DMS53 treated with DMSO at 0.1 percent for 48 hours (cell line): ENCODE results near the gene OLA1.

Source experiments
- DNase-seq: peaks from one replicate; lab custom pipeline; 2025; ENCODE audit not compliant: unreplicated experiment; lab: John Stamatoyannopoulos, UW

Gene OLA1

DNA sequence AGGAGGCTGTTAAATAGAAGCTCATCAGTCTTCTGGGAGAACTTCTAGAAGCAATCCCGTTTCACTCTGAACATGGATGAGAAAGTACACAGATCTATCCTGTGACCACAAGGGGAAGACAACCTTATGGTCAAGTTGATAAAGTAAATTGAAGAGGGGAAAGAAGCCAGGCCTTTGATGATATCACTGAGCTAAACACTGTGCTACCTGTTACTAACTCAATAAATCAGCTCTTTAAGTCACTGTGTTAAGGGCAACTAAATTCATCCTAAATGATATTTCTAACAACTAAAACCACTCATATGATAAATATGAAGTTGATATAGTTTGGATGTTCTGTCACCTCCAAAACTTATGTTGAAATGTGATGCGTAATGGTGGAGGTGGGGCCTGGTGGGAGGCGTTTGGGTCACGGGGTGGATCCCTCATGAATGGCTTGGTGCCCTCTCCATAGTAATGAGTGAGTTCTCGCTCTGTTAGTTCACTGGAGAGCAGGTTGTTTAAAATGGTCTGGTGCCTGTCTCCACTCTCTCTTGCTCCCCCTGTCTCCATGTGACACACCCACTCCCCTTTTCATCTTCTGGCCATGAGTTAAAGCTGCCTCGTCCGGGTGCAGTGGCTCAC, 23.6 kb downstream of the OLA1 start:
- DNase-seq: no peak

DNA sequence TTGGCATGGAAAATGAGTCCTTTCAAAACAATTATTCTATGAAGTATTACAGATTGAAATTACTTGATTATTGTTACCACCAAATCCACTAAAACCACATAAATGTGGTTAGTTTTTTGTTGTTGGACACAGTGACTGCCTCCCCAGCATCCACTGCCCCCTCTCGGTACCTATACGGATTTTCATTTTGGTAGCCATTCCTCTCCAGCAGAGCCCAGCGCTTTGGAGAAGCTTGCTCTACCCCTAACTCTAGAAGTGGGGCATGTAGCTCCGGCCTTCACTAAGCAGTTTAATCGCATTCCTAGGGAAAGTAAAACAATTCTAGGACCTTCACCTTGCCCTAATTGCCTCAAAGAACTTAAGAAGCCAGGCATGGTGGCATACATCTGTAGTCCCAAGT, 24.2 kb downstream of the OLA1 start:
- no peak for DNase-seq

- DNase-seq: no peak
Measured at GRCh38 chr2:174223388-174223787, 24.9 kb downstream of the OLA1 start.

DNA sequence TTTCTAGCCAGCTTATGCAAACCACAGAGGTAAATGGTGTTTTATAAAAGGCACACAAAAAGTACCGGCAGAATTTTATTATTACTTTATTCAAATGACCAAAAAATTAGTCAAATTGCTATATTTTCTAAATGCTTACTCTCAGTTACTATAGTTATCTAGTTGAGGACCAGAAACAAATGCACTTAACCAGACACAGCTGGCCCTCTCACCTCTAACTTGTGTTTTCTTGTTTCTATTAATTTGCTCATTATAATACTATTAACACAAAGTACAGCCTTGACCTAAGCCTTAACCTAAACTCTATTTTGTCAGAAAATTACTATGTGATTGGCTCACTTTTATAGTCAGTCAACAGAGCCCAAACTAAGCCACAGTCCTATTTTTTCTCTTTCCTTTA, 26.2 kb downstream of the OLA1 start:
- no peak for DNase-seq

GRCh38 chr2:174219321-174219720, 29.0 kb downstream of the OLA1 start:
- DNase-seq: no peak

DNA sequence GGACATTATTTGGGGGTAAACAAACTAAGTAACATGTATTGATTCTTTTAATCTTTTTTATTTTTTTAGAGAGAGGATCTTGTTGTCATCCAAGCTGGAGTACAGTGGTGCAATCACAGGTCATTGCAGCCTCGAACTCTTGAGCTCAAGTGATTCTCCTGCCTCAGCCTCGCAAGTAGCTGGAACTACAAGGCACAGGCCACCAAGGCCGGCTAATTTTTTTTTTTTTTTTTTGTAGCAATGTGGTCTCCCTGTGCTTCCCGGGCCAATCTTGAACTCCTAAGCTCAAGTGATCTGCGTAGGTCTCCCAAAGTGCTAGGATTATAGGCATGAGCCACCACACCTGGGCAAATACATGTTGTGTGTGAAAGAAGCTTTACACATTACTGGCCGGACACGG, 29.6 kb downstream of the OLA1 start:
- DNase-seq: no peak

GRCh38 chr2:174217869-174218268, 30.5 kb downstream of the OLA1 start:
- DNase-seq: no peak

- no peak for DNase-seq
Measured at GRCh38 chr2:174211954-174212353, 36.4 kb downstream of the OLA1 start.

DNA sequence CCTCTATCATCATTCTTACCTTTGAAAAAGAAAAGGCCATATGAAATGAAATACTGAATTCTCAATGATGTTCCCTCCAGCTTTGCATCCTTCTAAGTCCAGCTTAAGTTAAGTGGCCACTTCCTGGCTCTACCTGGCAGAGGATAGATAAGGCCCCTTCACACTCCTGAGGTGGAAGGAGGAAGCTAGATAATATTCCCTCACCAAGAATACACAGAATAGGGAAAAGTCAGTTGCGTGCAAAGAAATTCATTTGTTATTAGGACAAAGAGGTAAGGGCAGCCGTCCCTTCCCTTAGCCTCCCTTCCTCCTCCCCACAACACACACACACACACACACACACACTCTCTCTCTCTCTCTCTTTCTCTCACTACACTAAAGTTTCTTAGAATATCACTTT, 37.5 kb downstream of the OLA1 start:
- peak; percentile 63 for DNase-seq

- DNase-seq: no peak
Measured at GRCh38 chr2:174209325-174209724, 39.0 kb downstream of the OLA1 start.

GRCh38 chr2:174208026-174208425, 40.3 kb downstream of the OLA1 start:
- DNase-seq: no peak

- no peak for DNase-seq
Measured at GRCh38 chr2:174205562-174205961, 42.8 kb downstream of the OLA1 start.

- no peak for DNase-seq
Measured at GRCh38 chr2:174202188-174202587, 46.1 kb downstream of the OLA1 start.

DNA sequence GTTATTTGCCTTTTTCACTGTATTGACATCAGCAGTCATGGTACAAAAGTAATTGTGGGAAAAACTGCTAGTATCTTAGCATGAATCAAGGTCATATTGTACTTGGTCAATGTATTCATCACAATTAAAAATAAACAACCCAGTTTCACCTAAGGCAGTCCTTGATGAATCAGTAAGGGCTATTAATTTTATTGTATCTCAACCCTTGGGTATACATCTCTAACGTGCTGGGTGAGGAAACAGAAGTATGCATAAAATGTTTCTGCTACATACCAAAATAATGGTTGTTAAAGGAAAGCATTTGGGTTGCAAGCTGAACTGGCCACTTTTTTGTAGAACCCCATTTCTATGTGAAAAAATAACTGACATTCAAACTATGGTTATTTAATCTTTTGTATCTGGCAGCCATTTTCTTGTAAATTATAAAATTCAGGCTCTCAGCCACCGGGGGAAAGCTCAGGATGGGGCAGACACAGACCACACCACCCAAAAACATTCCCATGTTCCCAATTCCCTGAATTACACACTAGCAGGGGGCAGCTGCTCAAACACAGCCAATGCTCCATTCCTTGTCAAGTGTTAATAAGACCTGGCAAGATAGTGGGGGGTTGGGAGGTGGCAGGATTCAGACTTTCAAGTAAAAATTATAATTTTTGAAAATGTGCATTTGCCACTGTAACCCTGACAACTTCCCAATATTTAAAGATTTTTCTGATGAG, 49.3 kb downstream of the OLA1 start:
- DNase-seq: no peak

DNA sequence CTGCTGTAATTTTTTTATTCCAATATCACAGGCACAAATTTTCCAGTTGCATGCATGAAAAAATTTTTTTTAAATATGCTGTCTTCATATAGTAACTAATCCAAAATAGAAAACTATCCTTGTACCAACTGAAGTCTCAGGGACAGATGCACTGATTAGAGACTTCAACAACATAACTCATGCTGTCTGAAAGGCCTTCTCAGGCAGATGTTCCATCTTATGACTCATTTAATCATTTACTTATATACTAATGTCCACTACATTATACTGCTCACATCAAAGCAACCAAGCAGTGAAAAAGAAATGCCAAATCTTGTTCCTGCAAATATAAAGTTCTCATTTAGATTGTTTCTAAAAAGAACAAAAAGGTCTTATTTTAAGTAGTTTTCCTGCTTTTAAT, 53.1 kb downstream of the OLA1 start:
- DNase-seq: no peak

DNA sequence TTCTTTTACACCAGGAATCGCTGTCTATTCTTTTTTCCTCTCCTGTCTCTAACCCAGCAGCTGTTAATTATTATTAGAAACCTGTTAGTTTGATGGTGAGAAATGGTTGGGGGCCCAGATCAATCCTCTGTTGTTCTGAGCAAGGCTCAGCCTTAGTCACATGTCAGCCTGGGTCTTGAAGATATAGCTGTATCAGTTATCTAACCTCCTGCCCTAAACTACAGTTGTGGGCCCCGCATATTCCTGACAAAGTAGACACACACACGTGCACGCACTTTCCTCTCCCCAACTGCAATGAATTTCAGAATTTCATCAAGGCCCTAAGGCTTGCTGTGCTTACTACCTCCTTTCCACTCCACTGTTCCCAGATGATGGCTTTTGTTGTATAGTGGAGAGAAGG, 54.6 kb downstream of the OLA1 start:
- no peak for DNase-seq

DNA sequence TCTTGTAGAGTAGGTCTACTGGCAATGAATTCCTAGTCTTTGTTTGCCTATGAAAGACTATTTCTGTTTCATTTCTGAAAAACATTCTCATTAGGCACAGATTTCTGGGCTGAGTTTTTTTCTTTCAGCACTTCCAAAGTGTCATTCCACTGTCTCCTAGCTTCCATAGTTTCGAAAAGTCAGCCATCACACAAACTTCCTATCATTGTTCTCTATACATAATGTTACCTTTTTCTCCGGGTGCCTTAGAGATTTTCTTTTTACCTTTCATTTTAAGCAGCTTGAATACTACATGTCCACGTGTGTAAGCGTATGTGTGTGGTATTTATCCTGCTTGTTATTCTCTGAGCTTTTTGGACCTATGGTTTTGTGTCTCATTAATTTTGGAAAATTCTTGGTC, 55.7 kb downstream of the OLA1 start:
- no peak for DNase-seq

DNA sequence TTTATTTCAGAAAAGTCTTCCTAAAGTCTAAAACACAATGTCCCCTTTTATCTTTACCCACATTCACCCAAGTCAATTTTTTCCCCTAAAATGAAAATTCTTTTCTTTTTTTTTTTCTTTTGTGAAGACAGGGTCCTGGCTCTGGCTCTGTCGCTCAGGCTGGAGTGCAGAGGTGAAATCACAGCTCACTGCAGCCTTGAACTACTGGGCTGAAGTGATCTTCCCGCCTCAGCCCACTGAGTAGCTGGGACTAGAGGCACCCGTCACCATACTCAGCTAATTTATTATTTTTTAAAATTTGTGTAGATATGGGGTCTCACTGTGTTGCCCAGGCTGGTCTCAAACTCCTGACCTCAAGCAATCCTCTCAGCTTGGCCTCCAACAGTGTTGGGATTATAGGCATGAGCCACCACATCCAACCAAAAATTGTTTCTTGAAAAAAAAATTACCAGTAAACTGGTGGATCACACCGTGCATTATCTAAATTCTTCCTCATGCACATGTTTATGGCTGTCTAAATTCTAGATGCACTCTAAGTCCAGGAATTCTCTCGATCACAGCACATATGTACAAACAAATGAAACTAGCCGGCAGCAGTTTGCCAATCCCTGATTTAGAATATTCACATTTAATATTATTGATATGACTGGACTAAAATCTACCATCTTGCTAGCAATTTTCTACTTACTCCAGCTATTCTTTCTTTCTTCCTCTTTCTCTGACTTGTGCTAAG, 56.8 kb downstream of the OLA1 start:
- DNase-seq: no peak

DNA sequence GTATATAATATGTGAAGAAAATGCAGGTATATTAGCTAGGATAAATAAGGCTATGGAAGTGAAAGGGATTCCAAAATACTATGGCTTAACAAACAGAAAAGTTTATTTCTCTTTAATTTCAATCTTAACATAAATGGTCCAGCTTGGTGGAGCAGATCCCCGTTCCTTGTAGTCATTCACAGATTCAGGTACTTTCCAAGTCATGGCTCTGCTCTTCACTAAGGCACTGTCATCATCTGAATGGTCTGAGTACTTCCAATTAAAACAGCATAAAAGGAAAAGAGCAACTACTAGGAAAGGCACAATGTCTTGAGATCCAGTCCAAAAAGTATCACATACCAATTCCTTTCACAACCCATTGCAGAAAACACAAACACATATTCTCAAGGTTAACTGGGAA, 63.4 kb downstream of the OLA1 start:
- no peak for DNase-seq

- DNase-seq: no peak
Measured at GRCh38 chr2:174184504-174184903, 63.8 kb downstream of the OLA1 start.

DNA sequence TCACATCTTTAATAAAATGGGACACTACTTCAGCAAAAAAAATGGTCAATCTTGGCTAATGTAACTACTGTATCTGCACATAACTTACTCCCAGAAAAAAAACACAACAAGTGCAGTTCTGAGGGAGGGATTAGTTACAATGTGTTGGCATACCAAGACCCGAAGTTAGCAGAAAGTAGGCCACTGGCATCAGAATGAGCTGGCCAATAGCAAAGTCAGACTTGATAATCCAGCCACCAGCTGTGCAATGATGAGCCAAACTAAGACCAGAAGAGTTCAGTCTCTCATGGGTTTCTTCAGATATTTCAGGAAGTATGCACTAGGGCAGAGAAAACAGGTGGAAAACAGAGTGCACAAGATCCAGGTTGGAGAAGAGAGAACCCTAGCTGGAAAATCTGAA, 65.3 kb downstream of the OLA1 start:
- no peak for DNase-seq

DNA sequence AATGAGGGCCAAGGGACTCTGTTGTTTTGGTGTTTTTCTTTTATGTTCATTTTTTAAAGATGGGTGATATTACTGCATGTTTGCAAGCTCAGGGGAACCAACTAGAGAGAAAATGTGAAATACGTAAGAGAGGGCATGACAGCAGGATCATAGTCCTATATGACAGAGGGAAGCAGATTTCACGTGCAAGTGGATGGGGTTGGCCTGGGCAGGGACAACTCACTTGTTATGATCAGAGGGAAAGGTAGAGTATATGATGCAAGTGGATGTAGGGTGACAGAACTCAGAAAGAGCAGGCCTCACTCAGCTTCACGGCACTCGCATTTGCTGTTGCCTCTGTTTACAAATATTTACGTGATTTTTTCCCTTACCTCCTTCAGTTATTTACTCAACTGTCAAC, 67.0 kb downstream of the OLA1 start:
- DNase-seq: no peak
